GM19372 (cell line): Measurements from ENCODE around the gene SRGAP3.

Source experiments
- ATAC-seq: cut with Tn5 transposase; IDR thresholded peaks from one replicate; pipeline ENCODE4 v1.9.1; 2021; ENCODE audit warnings: mild to moderate bottlenecking, low read depth, moderate library complexity; ENCODE audit not compliant: unreplicated experiment

The SRGAP3 gene

GRCh38 chr3:9180764-9181117 lies 68.7 kb downstream of the SRGAP3 start:
- ATAC-seq = no peak

GRCh38 chr3:9179826-9180763 lies 69.4 kb downstream of the SRGAP3 start:
- peak; percentile 51 for ATAC-seq

GRCh38 chr3:9178697-9179096 lies 70.7 kb downstream of the SRGAP3 start:
- no peak for ATAC-seq

GRCh38 chr3:9175421-9175820 lies 74.0 kb downstream of the SRGAP3 start:
- no peak for ATAC-seq

- no peak for ATAC-seq
Measured at GRCh38 chr3:9173445-9173844, 76.0 kb downstream of the SRGAP3 start.

- ATAC-seq = no peak
Measured at GRCh38 chr3:9172851-9173321, 76.6 kb downstream of the SRGAP3 start.

- ATAC-seq = no peak
Measured at GRCh38 chr3:9170851-9171160, 78.6 kb downstream of the SRGAP3 start.

GRCh38 chr3:9169956-9170850 lies 79.2 kb downstream of the SRGAP3 start:
- no peak for ATAC-seq

GRCh38 chr3:9169326-9169725 lies 80.1 kb downstream of the SRGAP3 start:
- ATAC-seq = no peak

- ATAC-seq = peak; percentile 96
Measured at GRCh38 chr3:9168241-9168741, 81.2 kb downstream of the SRGAP3 start.

- no peak for ATAC-seq
Measured at GRCh38 chr3:9167222-9167621, 82.2 kb downstream of the SRGAP3 start.

- ATAC-seq = no peak
Measured at GRCh38 chr3:9165421-9165820, 84.0 kb downstream of the SRGAP3 start.

- no peak for ATAC-seq
Measured at GRCh38 chr3:9163289-9163688, 86.2 kb downstream of the SRGAP3 start.

GRCh38 chr3:9161811-9162210 lies 87.6 kb downstream of the SRGAP3 start:
- no peak for ATAC-seq

GRCh38 chr3:9161298-9161697 lies 88.1 kb downstream of the SRGAP3 start:
- no peak for ATAC-seq

GRCh38 chr3:9158865-9159630 lies 90.4 kb downstream of the SRGAP3 start:
- ATAC-seq = no peak

GRCh38 chr3:9157651-9158362 lies 91.6 kb downstream of the SRGAP3 start:
- no peak for ATAC-seq

GRCh38 chr3:9156604-9157003 lies 92.8 kb downstream of the SRGAP3 start:
- ATAC-seq = no peak

- no peak for ATAC-seq
Measured at GRCh38 chr3:9155028-9155427, 94.4 kb downstream of the SRGAP3 start.
